HFFc6 (cell line): ENCODE data around the gene BRIP1. TPM values are rescaled to one million over a fixed set of nuclear protein-coding genes. Genes with fewer than 3 reads are reported as not detected.
"Not testable (repeated sequence)": the region's sequence is repeated elsewhere in the genome, so short reads cannot be mapped to it uniquely, and the experiment has no call there.

Source experiments
- DNase-seq: peaks from one replicate; pipeline ENCODE4 v3.0.0-alpha.2; 2018
- H3K27ac Mint-ChIP-seq: 2 replicates; pipeline ENCODE4 v1.8.0; 2020; ENCODE audit warnings: mild to moderate bottlenecking, mixed read lengths
- H3K27me3 Mint-ChIP-seq: 2 replicates; pipeline ENCODE4 v1.8.0; 2021; ENCODE audit warnings: mild to moderate bottlenecking, moderate library complexity, mixed read lengths; ENCODE audit not compliant: insufficient read depth
- H3K36me3 Mint-ChIP-seq: 2 replicates; pipeline ENCODE4 v1.8.0; 2021; ENCODE audit warnings: low read depth, mixed read lengths
- H3K4me1 Mint-ChIP-seq: 2 replicates; pipeline ENCODE4 v1.8.0; 2020; ENCODE audit warnings: low read depth, mixed read lengths
- H3K4me3 Mint-ChIP-seq: 2 replicates; pipeline ENCODE4 v1.8.0; 2020; ENCODE audit warnings: mild to moderate bottlenecking, moderate library complexity, mixed read lengths
- H3K9me3 Mint-ChIP-seq: 2 replicates; pipeline ENCODE4 v1.8.0; 2020; ENCODE audit warnings: mild to moderate bottlenecking, mixed read lengths
- CTCF ChIP-seq: fragments of 200-600 bp; sonication (generic); IDR thresholded peaks from 2 replicates; pipeline ENCODE4 v1.5.0; 2021; ENCODE audit warnings: antibody characterized with exemption, mild to moderate bottlenecking
- total RNA-seq, 6 experiments: library from RNA; stranded (reverse); fragmentation: NEBNext Ultra II Directional; extraction: Animal tissue kit (Norgen Biotek cat#: 25700); gene quantifications; 2 replicates in 1 of 6; 3 replicates in 5 of 6; pipeline ENCODE4 v1.2.3, GENCODE V29; 2021

The BRIP1 gene
- total RNA-seq, 6 experiments from 2014 or later = 4.6 to 9.7 (median 8.5) TPM

GRCh38 chr17:61862105-61862574 lies 1.2 kb downstream of the BRIP1 start:
- peak overlapping the region; percentile 94 for H3K27ac Mint-ChIP-seq
- H3K4me1 Mint-ChIP-seq = peaks cover 41% of the 10 kb centered on the region
- H3K9me3 Mint-ChIP-seq = no peaks in the 10 kb centered on the region
- no peaks in the 10 kb centered on the region for H3K27me3 Mint-ChIP-seq
- peak overlapping the region; percentile 95 for H3K4me3 Mint-ChIP-seq
- H3K36me3 Mint-ChIP-seq = no peaks in the 10 kb centered on the region; the same call in 1 of the 2 replicates
- TF ChIP-seq CTCF = no peak
- no peak for DNase-seq

- not testable (repeated sequence) for H3K27ac Mint-ChIP-seq, H3K36me3 Mint-ChIP-seq, H3K9me3 Mint-ChIP-seq, H3K27me3 Mint-ChIP-seq, DNase-seq
- Mint-ChIP-seq H3K4me3 (peak overlapping the region; percentile 51; the same call in 1 of the 2 replicates), H3K4me1 (peaks cover 41% of the 10 kb centered on the region)
Observed at GRCh38 chr17:61860397-61860796, 2.9 kb downstream of the BRIP1 start.

- H3K27me3 Mint-ChIP-seq = no peaks in the 10 kb centered on the region; the same call in 1 of the 2 replicates
Observed at GRCh38 chr17:61856035-61856434, 7.3 kb downstream of the BRIP1 start.

GRCh38 chr17:61852857-61853256 lies 10.5 kb downstream of the BRIP1 start:
- H3K27ac Mint-ChIP-seq = no peak overlapping the region

More at GRCh38 chr17:61856035-61856434, 7.3 kb downstream of the BRIP1 start:
- Mint-ChIP-seq H3K4me1 (peaks cover 13% of the 10 kb centered on the region), H3K27ac (no peak overlapping the region), H3K9me3 (no peaks in the 10 kb centered on the region), H3K36me3 (peaks cover 10% of the 10 kb centered on the region; the same call in 1 of the 2 replicates), H3K4me3 (no peak overlapping the region)
- no peak for TF ChIP-seq CTCF
- DNase-seq = no peak

GRCh38 chr17:61849674-61850073 lies 13.7 kb downstream of the BRIP1 start:
- no peak overlapping the region; the same call in 1 of the 2 replicates for H3K27ac Mint-ChIP-seq

More at GRCh38 chr17:61852857-61853256, 10.5 kb downstream of the BRIP1 start:
- Mint-ChIP-seq H3K9me3 (no peaks in the 10 kb centered on the region), H3K27me3 (no peaks in the 10 kb centered on the region; the same call in 1 of the 2 replicates), H3K4me3 (no peak overlapping the region), H3K4me1 (no peaks in the 10 kb centered on the region), H3K36me3 (peaks cover 10% of the 10 kb centered on the region; the same call in 1 of the 2 replicates)
- TF ChIP-seq CTCF = no peak
- no peak for DNase-seq

More at GRCh38 chr17:61849674-61850073, 13.7 kb downstream of the BRIP1 start:
- DNase-seq = no peak
- H3K9me3 Mint-ChIP-seq = no peaks in the 10 kb centered on the region
- no peaks in the 10 kb centered on the region for H3K27me3 Mint-ChIP-seq
- no peaks in the 10 kb centered on the region for H3K4me1 Mint-ChIP-seq
- no peak for TF ChIP-seq CTCF
- peaks cover 18% of the 10 kb centered on the region; the same call in 1 of the 2 replicates for H3K36me3 Mint-ChIP-seq
- no peak overlapping the region for H3K4me3 Mint-ChIP-seq
